Aorta (tissue), 5 donors: ENCODE results near the gene NPC1L1. TPM values are rescaled to one million over a fixed set of nuclear protein-coding genes. Genes with fewer than 3 reads are reported as not detected.
"Not testable (repeated sequence)": the region's sequence is repeated elsewhere in the genome, so short reads cannot be mapped to it uniquely, and the experiment has no call there.

Source experiments
- ATAC-seq: fragments of 200-7000 bp; cut with Tn5 transposase; one replicate; pipeline ENCODE4 v1.9.1; 2022; ENCODE audit warnings: moderate library complexity; ENCODE audit not compliant: low FRiP score
- DNase-seq, 2 donors: peaks; one replicate each; pipeline ENCODE4 v3.0.0-alpha.2; 2020
- H3K27ac ChIP-seq, 2 donors: one replicate each; pipeline ENCODE4 v1.5.1; 2013; ENCODE audit warnings: low read length in 2 of 2, mild to moderate bottlenecking in 2 of 2, moderate library complexity in 2 of 2, control low read depth in 1 of 2, inconsistent platforms in 1 of 2, low read depth in 1 of 2
- H3K27me3 ChIP-seq, 2 donors: one replicate each; pipeline ENCODE4 v1.6.1; 2013; ENCODE audit warnings: control low read depth in 1 of 2, low read length in 1 of 2, mild to moderate bottlenecking in 1 of 2, moderate library complexity in 1 of 2; ENCODE audit not compliant: insufficient read depth in 2 of 2, control insufficient read depth in 1 of 2
- H3K36me3 ChIP-seq, 2 donors: one replicate each; pipeline ENCODE4 v1.6.1; 2013; ENCODE audit warnings: control low read depth in 1 of 2, low read length in 1 of 2, mild to moderate bottlenecking in 1 of 2; ENCODE audit not compliant: insufficient read depth in 2 of 2, control insufficient read depth in 1 of 2
- H3K4me1 ChIP-seq, 2 donors: one replicate each; pipeline ENCODE4 v1.6.1; 2013; ENCODE audit warnings: low read length in 2 of 2, control low read depth in 1 of 2, mild to moderate bottlenecking in 1 of 2, moderate library complexity in 1 of 2; ENCODE audit not compliant: insufficient read depth in 2 of 2, control insufficient read depth in 1 of 2
- H3K4me3 ChIP-seq, 2 donors: one replicate each; pipeline ENCODE4 v1.5.1; 2013; ENCODE audit warnings: low read length in 2 of 2, control low read depth in 1 of 2, mild to moderate bottlenecking in 1 of 2
- H3K9me3 ChIP-seq: one replicate; pipeline ENCODE4 v1.6.1; 2013; ENCODE audit warnings: mild to moderate bottlenecking, low read length; ENCODE audit not compliant: control insufficient read depth
- whole genome bisulfite sequencing, 2 donors: extraction: QIAGEN DNeasy Blood & Tissue Kit; methylation state at CpG; one replicate each; pipeline ENCODE4 v1.1.7; 2013; 5-methylcytosine and 5-hydroxymethylcytosine counted together
- intact Hi-C, 2 donors: fragments of 100-400 bp; cut with DNase I; formaldehyde crosslinking; loops; one replicate each; pipeline versions ENCODE4 v1.14.2 to v1.15.0; 2022
- polyA plus RNA-seq, 2 donors: library from polyadenylated mRNA; stranded (reverse); fragments of 200-250 nt; gene quantifications; one replicate each; pipeline ENCODE4 v1.2.3, GENCODE V29; 2013
- total RNA-seq, 2 donors: library from RNA; stranded (reverse); fragmentation: NEBNext Ultra II Directional; extraction: Animal tissue kit (Norgen Biotek cat#: 25700); gene quantifications; one replicate each; pipeline ENCODE4 v1.2.1, GENCODE V29; 2021
- donor health status: healthy with polysubstance abuse.
- donor health status: Bipolar disorder and iron deficiency.
- donor health status: DM: no; HTN: no; CAD: no.
- donor health status: DM: no; HTN: no; CAD: no.
- donor health status: DM: yes; HTN: yes; CAD: no.

NPC1L1 gene
- total and polyA plus RNA-seq, 4 donors = 0.39 to 6.1 (median 0.95) TPM

DNA sequence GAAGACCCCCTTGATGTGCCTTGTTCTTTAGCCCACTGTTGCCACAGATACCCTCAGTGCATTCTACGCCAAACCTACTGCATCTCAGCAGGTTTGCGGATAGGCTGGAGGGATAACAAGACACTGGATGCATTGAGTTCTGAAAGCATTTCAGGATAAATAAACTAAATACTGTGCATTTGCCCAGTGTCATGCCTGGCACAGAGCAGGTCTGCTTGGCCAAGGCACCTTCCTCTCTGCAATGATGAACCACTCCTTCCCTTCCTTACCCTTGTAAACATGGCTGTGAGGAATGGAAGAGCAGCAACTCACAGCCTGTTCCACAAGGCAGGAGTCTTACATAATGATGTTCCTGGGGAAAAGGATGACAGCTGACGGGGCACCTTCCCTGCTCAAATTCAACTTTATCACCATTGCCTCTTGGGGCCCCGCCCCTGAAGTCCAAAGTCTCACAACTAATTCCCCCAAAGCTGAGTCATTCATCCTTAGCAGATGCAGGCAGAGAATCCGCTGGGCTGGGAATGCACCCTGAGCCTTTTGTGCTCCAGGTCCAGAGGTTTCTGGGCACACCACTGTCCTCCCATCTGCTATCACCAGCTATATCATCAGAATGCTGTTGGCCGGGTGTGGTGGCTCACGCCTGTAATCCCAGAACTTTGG, 21.0 kb upstream of the NPC1L1 start:
- Histone ChIP-seq H3K27ac (no peak overlapping the region), H3K9me3 (no peaks in the 10 kb centered on the region), H3K4me3 (no peak overlapping the region), H3K36me3 (peaks cover 0 to 1% of the 10 kb centered on the region in 2 donors), H3K27me3 (no peaks in the 10 kb centered on the region), H3K4me1 (no peaks in the 10 kb centered on the region)
- no peak for DNase-seq
- no peak for ATAC-seq
- intact Hi-C loops = loop anchor here (5.0 to 10.0 kb wide), 2 partner anchors 320 to 507 kb away; no protein-coding TSS in a partner anchor
- WGBS, 2 donors = 86 to 89% methylated on average over 7 of the region's 7 CpGs

DNA sequence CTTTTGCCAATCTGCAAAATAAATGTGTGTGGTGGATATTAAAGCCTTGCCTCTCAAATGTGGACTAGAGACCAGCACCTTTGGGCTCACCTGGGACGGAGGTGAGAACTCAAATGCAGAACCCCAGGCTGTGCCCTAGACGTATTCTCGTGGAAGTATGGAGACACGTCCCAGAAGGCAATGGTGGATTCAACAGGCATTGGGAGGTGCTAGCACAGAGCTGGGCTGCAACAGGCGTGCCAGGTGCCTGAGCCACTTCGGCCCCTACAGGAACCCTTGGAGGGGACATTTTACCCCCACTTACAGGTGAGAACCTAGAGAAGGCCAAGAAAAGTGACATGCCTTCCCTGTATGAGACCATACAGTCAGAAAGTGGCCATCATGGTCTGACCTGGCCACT, 20.4 kb upstream of the NPC1L1 start:
- Histone ChIP-seq H3K4me3 (no peak overlapping the region), H3K27ac (no peak overlapping the region), H3K4me1 (no peaks in the 10 kb centered on the region), H3K27me3 (no peaks in the 10 kb centered on the region), H3K36me3 (peaks cover 0 to 1% of the 10 kb centered on the region in 2 donors), H3K9me3 (no peaks in the 10 kb centered on the region)
- intact Hi-C loops = loop anchor here (5.0 to 10.0 kb wide), 2 partner anchors 319 to 507 kb away; no protein-coding TSS in a partner anchor
- WGBS, 2 donors = 79 to 80% methylated on average over 6 of the region's 6 CpGs
- ATAC-seq (no peak), DNase-seq (no peak)

DNA sequence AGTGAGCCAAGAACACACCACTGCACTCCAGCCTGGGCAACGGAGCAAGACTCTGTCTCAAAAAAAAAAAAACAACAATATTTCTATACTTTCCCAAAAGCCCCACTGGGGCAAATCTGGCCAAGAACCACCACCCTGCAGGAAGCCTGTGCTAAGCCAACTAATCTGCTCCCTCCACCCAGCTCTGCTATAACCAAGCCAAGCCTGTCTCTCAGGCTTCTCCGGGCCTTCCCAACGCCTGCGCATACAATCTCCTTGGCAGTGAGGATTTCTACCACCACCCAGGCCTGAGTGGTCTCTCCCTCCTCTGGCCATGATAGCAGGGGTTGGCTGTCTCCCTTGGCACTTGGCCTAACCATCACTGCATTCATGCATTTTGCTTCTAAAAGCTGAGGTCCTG, 18.4 kb upstream of the NPC1L1 start:
- WGBS, 2 donors = 46 to 54% methylated on average over 4 of the region's 4 CpGs
- intact Hi-C loops = no loop called here
- Histone ChIP-seq H3K36me3 (no peaks in the 10 kb centered on the region), H3K27me3 (no peaks in the 10 kb centered on the region), H3K4me1 (no peaks in the 10 kb centered on the region), H3K27ac (no peak overlapping the region), H3K9me3 (no peaks in the 10 kb centered on the region), H3K4me3 (no peak overlapping the region)
- DNase-seq = no peak
- ATAC-seq = no peak

DNA sequence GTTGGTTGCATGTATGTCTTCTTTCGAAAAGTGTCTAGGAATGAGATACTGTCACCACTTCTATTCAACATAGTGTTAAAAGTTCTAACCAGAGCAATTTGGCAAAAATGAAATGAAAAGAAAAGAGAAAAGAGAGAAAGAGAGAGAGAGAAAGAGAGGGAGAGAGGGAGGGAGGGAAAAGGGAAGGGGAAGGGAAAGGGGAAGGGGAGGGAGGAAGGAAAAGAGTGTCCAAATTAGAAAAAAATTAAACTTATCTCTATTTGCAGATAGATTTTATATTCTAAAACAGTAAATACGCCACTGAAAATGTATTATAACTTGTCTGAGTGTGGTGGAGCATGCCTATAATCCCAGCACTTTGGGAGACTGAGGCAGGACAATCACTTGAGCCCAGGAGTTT, 16.4 kb upstream of the NPC1L1 start:
- Histone ChIP-seq H3K9me3 (no peaks in the 10 kb centered on the region), H3K27ac (no peak overlapping the region), H3K4me3 (no peak overlapping the region), H3K36me3 (no peaks in the 10 kb centered on the region), H3K27me3 (no peaks in the 10 kb centered on the region), H3K4me1 (no peaks in the 10 kb centered on the region)
- WGBS, 2 donors = 84 to 86% methylated on average over 2 of the region's 2 CpGs
- ATAC-seq (no peak), DNase-seq (no peak)
- intact Hi-C loops = no loop called here

DNA sequence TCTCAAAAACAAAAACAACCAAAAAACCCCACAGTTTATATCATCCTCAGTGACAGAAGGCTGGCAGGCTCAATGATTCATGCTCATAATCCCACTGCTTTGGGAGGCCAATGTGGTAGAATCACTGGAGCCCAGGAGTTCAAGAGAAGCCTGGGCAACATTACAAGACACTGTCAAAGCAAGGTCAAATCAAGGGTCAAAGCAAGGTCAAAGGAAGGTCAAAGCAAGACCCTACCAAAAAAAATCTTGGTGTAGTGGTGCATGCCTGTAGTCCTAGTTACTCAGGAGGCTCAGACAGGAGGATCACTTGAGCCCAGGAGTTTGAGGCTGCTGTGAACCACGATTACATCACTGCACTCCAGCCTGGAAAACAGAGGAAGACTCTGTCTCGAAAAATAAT, 14.2 kb upstream of the NPC1L1 start:
- Histone ChIP-seq H3K36me3 (no peaks in the 10 kb centered on the region), H3K27ac (no peak overlapping the region), H3K27me3 (no peaks in the 10 kb centered on the region), H3K4me1 (no peaks in the 10 kb centered on the region), H3K9me3 (no peaks in the 10 kb centered on the region), H3K4me3 (no peak overlapping the region)
- intact Hi-C loops = no loop called here
- no peak for ATAC-seq
- 67 to 77% methylated on average over 2 of the region's 2 CpGs for WGBS, 2 donors
- DNase-seq = no peak

DNA sequence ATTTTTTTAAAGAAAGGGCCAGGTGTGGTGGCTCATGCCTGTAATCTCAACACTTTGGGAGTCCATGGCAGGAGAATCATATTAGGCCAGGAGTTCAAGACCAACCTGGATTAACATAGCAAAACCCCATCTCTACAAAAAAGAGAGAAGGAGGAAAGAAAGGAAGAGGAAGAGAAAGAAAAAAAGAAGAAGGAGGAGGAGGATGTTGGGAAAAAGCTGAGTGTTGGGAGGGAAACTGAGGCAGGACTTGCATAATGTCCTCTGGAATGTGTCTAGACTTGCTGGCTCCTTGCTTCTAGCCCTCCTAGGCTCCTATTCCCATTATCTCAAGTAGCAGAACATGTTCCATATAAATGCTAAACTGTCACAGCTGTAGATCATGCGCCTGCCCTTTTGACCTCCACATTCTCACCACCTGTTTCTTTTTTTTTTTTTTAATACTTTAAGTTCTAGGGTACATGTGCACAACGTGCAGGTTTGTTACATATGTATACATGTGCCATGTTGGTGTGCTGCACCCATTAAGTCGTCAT, 11.4 kb upstream of the NPC1L1 start:
- H3K4me1 ChIP-seq, H3K27ac ChIP-seq, H3K27me3 ChIP-seq, ATAC-seq, H3K4me3 ChIP-seq, DNase-seq, intact Hi-C loops, H3K36me3 ChIP-seq, H3K9me3 ChIP-seq: not testable (repeated sequence)
- 71 to 78% methylated on average over 3 of the region's 3 CpGs for WGBS, 2 donors

DNA sequence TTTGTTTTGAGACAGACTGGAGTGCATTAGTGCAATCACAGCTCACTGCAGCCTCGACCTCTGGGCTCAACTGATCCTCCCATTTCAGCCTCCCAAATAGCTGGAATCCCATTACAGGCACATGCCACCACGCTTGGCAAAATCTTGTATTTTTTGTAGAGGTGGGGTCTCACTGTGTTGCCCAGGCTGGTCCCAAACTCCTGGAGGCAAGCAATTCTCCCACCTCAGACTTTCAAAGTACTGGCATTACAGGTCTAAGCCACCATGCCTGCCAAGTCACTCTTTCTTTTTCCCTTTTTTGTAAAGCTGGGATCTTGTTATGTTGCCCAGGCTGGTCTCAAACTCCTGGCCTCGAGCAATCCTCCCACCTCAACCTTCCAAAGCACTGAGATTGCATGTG, 8.3 kb upstream of the NPC1L1 start:
- no peak overlapping the region for H3K27ac ChIP-seq
- no peak for DNase-seq
- H3K9me3 ChIP-seq = no peaks in the 10 kb centered on the region
- no peaks in the 10 kb centered on the region for H3K4me1 ChIP-seq
- H3K36me3 ChIP-seq = no peaks in the 10 kb centered on the region
- WGBS, 2 donors = 79 to 83% methylated on average over 3 of the region's 3 CpGs
- H3K4me3 ChIP-seq = no peak overlapping the region
- intact Hi-C loops = no loop called here
- ATAC-seq = no peak
- no peaks in the 10 kb centered on the region for H3K27me3 ChIP-seq

DNA sequence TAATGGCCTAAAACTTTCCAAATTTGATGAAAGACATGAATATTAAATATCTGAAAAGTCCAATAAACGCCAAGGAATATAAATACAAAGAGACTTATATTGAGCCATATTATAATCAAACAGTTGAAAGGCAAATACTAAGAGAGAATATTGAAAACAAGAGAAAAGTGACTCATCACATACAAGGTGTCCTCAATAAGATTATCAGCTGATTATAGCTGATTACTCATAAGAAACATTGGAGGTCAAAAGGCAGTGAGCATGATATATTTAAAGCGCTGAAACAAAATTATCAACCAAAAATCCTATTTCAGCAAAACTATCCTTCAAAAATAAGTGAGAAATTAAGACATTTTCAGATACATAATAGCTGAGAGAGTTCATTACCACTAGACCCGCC, 7.8 kb upstream of the NPC1L1 start:
- intact Hi-C loops = no loop called here
- DNase-seq = no peak
- WGBS, 2 donors = 91 to 93% methylated on average over 3 of the region's 3 CpGs

DNA sequence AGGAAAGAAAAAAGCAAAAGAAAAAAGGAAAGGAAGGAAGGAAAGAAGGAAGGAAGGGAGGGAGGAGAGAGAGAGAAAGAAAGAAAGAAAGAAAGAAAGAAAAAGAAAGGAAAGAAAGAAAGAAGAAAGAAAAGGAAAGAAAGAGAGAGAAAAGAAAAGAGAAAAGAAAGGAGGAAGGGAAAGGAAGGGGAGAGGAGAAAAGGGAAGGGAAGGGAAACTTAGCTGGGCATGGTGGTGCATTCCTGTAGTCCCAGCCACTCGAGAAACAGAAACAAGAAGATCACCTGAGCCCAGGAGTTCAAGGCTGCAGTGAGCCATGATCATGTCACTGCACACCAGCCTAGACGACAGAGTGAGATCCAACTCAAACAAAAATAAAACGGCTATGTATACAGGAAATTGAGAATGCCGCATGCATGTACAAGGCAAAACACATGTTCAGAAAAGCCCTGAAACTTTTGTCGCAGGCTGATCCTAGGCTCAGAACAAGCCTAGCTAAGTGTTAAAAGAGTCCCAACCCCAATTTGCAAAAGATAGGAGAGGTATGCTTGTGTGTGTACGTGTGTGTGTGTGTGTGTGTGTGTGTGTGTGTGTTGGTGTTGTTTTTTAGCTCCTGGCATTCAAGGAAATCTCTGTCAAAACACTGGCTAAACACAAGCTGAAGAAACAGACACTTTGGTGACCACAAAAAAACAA, 6.6 kb upstream of the NPC1L1 start:
- ATAC-seq (no peak), DNase-seq (no peak)
- no peak overlapping the region for H3K27ac ChIP-seq
- H3K27me3 ChIP-seq = no peaks in the 10 kb centered on the region
- WGBS, 2 donors = 3 to 17% methylated on average over 6 of the region's 6 CpGs
- no peak overlapping the region for H3K4me3 ChIP-seq
- H3K36me3 ChIP-seq = no peaks in the 10 kb centered on the region
- no peaks in the 10 kb centered on the region for H3K9me3 ChIP-seq
- intact Hi-C loops = no loop called here
- H3K4me1 ChIP-seq = no peaks in the 10 kb centered on the region

More for the DNA sequence above, 7.8 kb upstream of the NPC1L1 start:
- ATAC-seq = no peak
- H3K36me3 ChIP-seq = no peaks in the 10 kb centered on the region
- H3K4me3 ChIP-seq = no peak overlapping the region
- H3K27ac ChIP-seq = no peak overlapping the region
- H3K9me3 ChIP-seq = no peaks in the 10 kb centered on the region
- H3K4me1 ChIP-seq = no peaks in the 10 kb centered on the region
- no peaks in the 10 kb centered on the region for H3K27me3 ChIP-seq
